K562 (cell line): ENCODE measurements around the gene SRCAP. TPM values are rescaled to one million over a fixed set of nuclear protein-coding genes. Genes with fewer than 3 reads are reported as not detected.
A peak's percentile ranks its signal among the peaks of the same experiment; 100 is the strongest.

Experiments
- BRF1 ChIP-seq: IDR thresholded peaks from 3 replicates; pipeline ENCODE4 v1.6.1; 2011; ENCODE audit warnings: borderline replicate concordance, mild to moderate bottlenecking; ENCODE audit not compliant: insufficient read length; ENCODE audit errors: extremely low read depth
- DACH1 ChIP-seq: fragments of 450-650 bp; IDR thresholded peaks from 2 replicates; pipeline ENCODE4 v1.6.1; 2018; ENCODE audit not compliant: partially characterized antibody
- DNMT1 ChIP-seq: fragments of 450-650 bp; IDR thresholded peaks from 2 replicates; pipeline ENCODE4 v1.6.1; 2016; ENCODE audit warnings: antibody characterized with exemption, mild to moderate bottlenecking
- ID3 ChIP-seq, 2 experiments: fragments of 250-450 bp in 1 of 2; fragments of 450-650 bp in 1 of 2; sonication (Bioruptor Pico) in 1 of 2; IDR thresholded peaks; 2 replicates each; pipeline versions ENCODE4 v1.6.1 to v1.8.0; 2016 to 2021; ENCODE audit warnings: mild to moderate bottlenecking in 2 of 2, moderate library complexity in 2 of 2, missing compliant biosample characterization in 1 of 2, missing genetic modification characterization in 1 of 2
- KDM2B ChIP-seq: fragments of 250-450 bp; sonication (Bioruptor Pico); IDR thresholded peaks from 2 replicates; pipeline ENCODE4 v1.8.0; 2021; ENCODE audit warnings: mild to moderate bottlenecking, moderate library complexity
- KLF13 ChIP-seq: fragments of 450-650 bp; IDR thresholded peaks from 2 replicates; pipeline ENCODE4 v1.6.1; 2016; ENCODE audit warnings: missing genetic modification characterization, low read depth, mild to moderate bottlenecking, missing compliant biosample characterization, moderate library complexity, borderline replicate concordance
- LARP7 ChIP-seq: fragments of 450-650 bp; IDR thresholded peaks from 2 replicates; pipeline ENCODE4 v1.6.1; 2016
- MED1 ChIP-seq: sonication (generic); formaldehyde crosslinking; IDR thresholded peaks from 2 replicates; pipeline ENCODE4 v1.8.1; 2023; ENCODE audit warnings: missing genetic modification reagents, borderline replicate concordance
- MYNN ChIP-seq, 2 experiments: sonication (generic); formaldehyde crosslinking in 1 of 2; IDR thresholded peaks; 2 replicates each; pipeline versions ENCODE4 v1.5.0 to v1.6.1; 2016 to 2020; ENCODE audit warnings: antibody characterized with exemption in 1 of 2, missing genetic modification reagents in 1 of 2
- NFRKB ChIP-seq: fragments of 450-650 bp; IDR thresholded peaks from 2 replicates; pipeline ENCODE4 v1.6.1; 2016; ENCODE audit warnings: low read depth
- NR2C1 ChIP-seq, 2 experiments: fragments of 450-650 bp; IDR thresholded peaks; 2 replicates each; pipeline ENCODE4 v1.6.1; 2017; ENCODE audit warnings: mild to moderate bottlenecking in 2 of 2, antibody characterized with exemption in 1 of 2, inconsistent platforms in 1 of 2, missing compliant biosample characterization in 1 of 2, missing genetic modification characterization in 1 of 2
- NR4A1 ChIP-seq, 2 experiments: fragments of 250-450 bp in 1 of 2; fragments of 450-650 bp in 1 of 2; sonication (Bioruptor Pico) in 1 of 2; IDR thresholded peaks; 2 replicates each; pipeline versions ENCODE4 v1.4.0 to v1.6.1; 2016 to 2020; ENCODE audit warnings: mild to moderate bottlenecking in 2 of 2, missing compliant biosample characterization in 1 of 2, missing genetic modification characterization in 1 of 2, moderate library complexity in 1 of 2
- POLR2A ChIP-seq: fragments of 450-650 bp; conservative IDR thresholded peaks from 2 replicates; pipeline ENCODE4 v1.6.1; 2016
- RAD21 ChIP-seq, 2 experiments: fragments of 250-450 bp in 1 of 2; fragments of 450-650 bp in 1 of 2; sonication (Bioruptor Pico) in 1 of 2; formaldehyde crosslinking in 1 of 2; IDR thresholded peaks in 1 of 2; conservative IDR thresholded peaks in 1 of 2; 2 replicates each; pipeline versions ENCODE4 v1.4.0 to v1.8.0; 2020 to 2022; ENCODE audit warnings: mild to moderate bottlenecking in 2 of 2, moderate library complexity in 1 of 2
- RBM34 ChIP-seq: fragments of 200-400 bp; formaldehyde crosslinking; IDR thresholded peaks from 2 replicates; pipeline ENCODE4 v1.6.1; 2018; ENCODE audit warnings: low read length, borderline replicate concordance; ENCODE audit not compliant: insufficient read depth
- SNRNP70 ChIP-seq: fragments of 200-400 bp; formaldehyde crosslinking; optimal IDR thresholded peaks from 2 replicates; pipeline ENCODE3; 2017; ENCODE audit warnings: low read depth, low read length
- SREBF2 ChIP-seq: sonication (generic); formaldehyde crosslinking; IDR thresholded peaks from 2 replicates; pipeline ENCODE4 v1.4.0; 2020; ENCODE audit warnings: mild to moderate bottlenecking, missing genetic modification reagents
- ZBTB26 ChIP-seq: fragments of 450-650 bp; formaldehyde crosslinking; IDR thresholded peaks from 2 replicates; pipeline ENCODE4 v1.4.0; 2022; ENCODE audit warnings: missing genetic modification characterization
- ZFP30 ChIP-seq: fragments of 250-450 bp; sonication (Bioruptor Pico); IDR thresholded peaks from 2 replicates; pipeline ENCODE4 v1.8.0; 2022; ENCODE audit warnings: moderate library complexity, mild to moderate bottlenecking, inconsistent platforms, borderline replicate concordance
- ZNF609 ChIP-seq: sonication (generic); formaldehyde crosslinking; IDR thresholded peaks from 2 replicates; pipeline ENCODE4 v1.8.1; 2023; ENCODE audit warnings: missing genetic modification reagents, mild to moderate bottlenecking, borderline replicate concordance
- polyA plus RNA-seq, 8 experiments: library from polyadenylated mRNA; depleted of rRNA in 4 of 8; stranded (reverse) in 5 of 8; unstranded in 3 of 8; fragments of >200 nt; fragmentation: Nextera tagmentation in 2 of 8; fragmentation: Illumina TruSeq in 1 of 8; extraction: Ambion mirVana in 2 of 8; extraction: Trizol in 1 of 8; gene quantifications; 2 replicates each; pipeline versions ENCODE4 v1.2.1 to v1.2.3, GENCODE V29; 2011 to 2014; ENCODE audit warnings: inconsistent platforms in 1 of 8, missing spikeins in 1 of 8
- total RNA-seq, 7 experiments: library from RNA; depleted of rRNA in 6 of 7; stranded (reverse); fragments of >200 nt in 6 of 7; fragmentation: Illumina TruSeq in 2 of 7; extraction: Trizol in 2 of 7; gene quantifications; 2 replicates each; pipeline versions ENCODE4 v1.2.1 to v1.2.3, GENCODE V29; 2011 to 2021; ENCODE audit warnings: low replicate concordance in 1 of 7

SRCAP gene
- total and polyA plus RNA-seq, 9 of the 15 experiments (the other 6 are each of a cell fraction or from before 2014, with no cell fraction given), result 0.21 to 62.6 (median 5.8) TPM

GRCh38 chr16:30761928-30762902, 63.2 kb downstream of the SRCAP start, which contains the start of the genes CFAP119 and RNF40 (continued):
- TF ChIP-seq ZNF609 (CRISPR knock-in tag) (no peak), RBM34 (no peak), RAD21 (CRISPR knock-in tag; conservative IDR thresholded peaks at IDR 0.05 in 1 of 2, IDR thresholded peaks at IDR 0.05 in 1 of 2) (no peak), LARP7 (no peak), NR2C1 (IDR thresholded peaks at IDR 0.05) (no peak), NR2C1 (tag; IDR thresholded peaks at IDR 0.05) (no peak), DACH1 (no peak), ZFP30 (CRISPR knock-in tag) (no peak), KLF13 (tag) (no peak; the same call in 1 of the 2 replicates), ZBTB26 (CRISPR knock-in tag) (no peak), DNMT1 (no peak), ID3 (CRISPR knock-in tag; IDR thresholded peaks at IDR 0.05) (no peak), ID3 (tag; IDR thresholded peaks at IDR 0.05) (no peak), SREBF2 (CRISPR knock-in tag) (no peak), MED1 (CRISPR knock-in tag) (no peak), POLR2A (peak; percentile 86), NFRKB (peak; percentile 65; the same call in 1 of the 2 replicates), BRF1 (no peak), NR4A1 (CRISPR knock-in tag; IDR thresholded peaks at IDR 0.05) (no peak), NR4A1 (tag; IDR thresholded peaks at IDR 0.05) (no peak), KDM2B (CRISPR knock-in tag) (no peak), SNRNP70 (no peak), MYNN (IDR thresholded peaks at IDR 0.05) (no peak), MYNN (CRISPR knock-in tag; IDR thresholded peaks at IDR 0.05) (no peak)
